ENCODE results near the gene GABBR2.

GABBR2 gene

GRCh38 chr9:98437458-98438034 is 271.2 kb downstream of the GABBR2 start:
- Histone ChIP-seq H3K4me1 (ENCODE audit: control insufficient read depth, insufficient read depth, low read length) (no peaks in the 10 kb centered on the region), H3K4me2 (ENCODE audit: low read length) (no peak overlapping the region), H3K4me3 (ENCODE audit: low read length) (no peak overlapping the region), H3K9me3 (replicated peaks; ENCODE audit: low read length) (no peaks in the 10 kb centered on the region), H3K36me3 (ENCODE audit: insufficient read depth, low read length) (no peaks in the 10 kb centered on the region), H3K9ac (ENCODE audit: low read depth, low read length) (no peak overlapping the region), H3K27me3 (ENCODE audit: control insufficient read depth, insufficient read depth, low read length) (peaks cover 12% of the 10 kb centered on the region)

GRCh38 chr9:98432960-98433359 is 275.8 kb downstream of the GABBR2 start:
- no peak overlapping the region for H3K4me2 ChIP-seq (ENCODE audit: low read length)
- peaks cover 16% of the 10 kb centered on the region for H3K4me1 ChIP-seq (ENCODE audit: control insufficient read depth, insufficient read depth, low read length)
- no peaks in the 10 kb centered on the region for H3K27me3 ChIP-seq (ENCODE audit: control insufficient read depth, insufficient read depth, low read length)
- no peak overlapping the region for H3K9ac ChIP-seq (ENCODE audit: low read depth, low read length)
- H3K4me3 ChIP-seq (ENCODE audit: low read length), result no peak overlapping the region
- H3K9me3 ChIP-seq (replicated peaks; ENCODE audit: low read length), result no peaks in the 10 kb centered on the region
- H3K36me3 ChIP-seq (ENCODE audit: insufficient read depth, low read length), result no peaks in the 10 kb centered on the region

- Histone ChIP-seq H3K4me2 (ENCODE audit: low read length) (no peak overlapping the region), H3K9ac (ENCODE audit: low read depth, low read length) (no peak overlapping the region), H3K4me3 (ENCODE audit: low read length) (no peak overlapping the region), H3K4me1 (ENCODE audit: control insufficient read depth, insufficient read depth, low read length) (peaks cover 24% of the 10 kb centered on the region), H3K36me3 (ENCODE audit: insufficient read depth, low read length) (no peaks in the 10 kb centered on the region), H3K27me3 (ENCODE audit: control insufficient read depth, insufficient read depth, low read length) (no peaks in the 10 kb centered on the region), H3K9me3 (replicated peaks; ENCODE audit: low read length) (no peaks in the 10 kb centered on the region)
Observed at GRCh38 chr9:98432134-98432533, 276.6 kb downstream of the GABBR2 start.

GRCh38 chr9:98430535-98431292 is 278.0 kb downstream of the GABBR2 start:
- no peaks in the 10 kb centered on the region for H3K9me3 ChIP-seq (replicated peaks; ENCODE audit: low read length)
- no peak overlapping the region for H3K4me3 ChIP-seq (ENCODE audit: low read length)
- no peaks in the 10 kb centered on the region for H3K27me3 ChIP-seq (ENCODE audit: control insufficient read depth, insufficient read depth, low read length)
- H3K9ac ChIP-seq (ENCODE audit: low read depth, low read length), result no peak overlapping the region
- H3K4me2 ChIP-seq (ENCODE audit: low read length), result no peak overlapping the region
- H3K4me1 ChIP-seq (ENCODE audit: control insufficient read depth, insufficient read depth, low read length), result peaks cover 27% of the 10 kb centered on the region
- H3K36me3 ChIP-seq (ENCODE audit: insufficient read depth, low read length), result no peaks in the 10 kb centered on the region

- H3K36me3 ChIP-seq (ENCODE audit: insufficient read depth, low read length), result no peaks in the 10 kb centered on the region
- H3K4me3 ChIP-seq (ENCODE audit: low read length), result no peak overlapping the region
- no peaks in the 10 kb centered on the region for H3K27me3 ChIP-seq (ENCODE audit: control insufficient read depth, insufficient read depth, low read length)
- H3K9ac ChIP-seq (ENCODE audit: low read depth, low read length), result no peak overlapping the region
- H3K4me2 ChIP-seq (ENCODE audit: low read length), result no peak overlapping the region
- H3K9me3 ChIP-seq (replicated peaks; ENCODE audit: low read length), result no peaks in the 10 kb centered on the region
- H3K4me1 ChIP-seq (ENCODE audit: control insufficient read depth, insufficient read depth, low read length), result peaks cover 27% of the 10 kb centered on the region
Observed at GRCh38 chr9:98429613-98430012, 279.1 kb downstream of the GABBR2 start.

- peaks cover 27% of the 10 kb centered on the region for H3K4me1 ChIP-seq (ENCODE audit: control insufficient read depth, insufficient read depth, low read length)
- no peak overlapping the region for H3K4me3 ChIP-seq (ENCODE audit: low read length)
- H3K9ac ChIP-seq (ENCODE audit: low read depth, low read length), result no peak overlapping the region
- H3K27me3 ChIP-seq (ENCODE audit: control insufficient read depth, insufficient read depth, low read length), result no peaks in the 10 kb centered on the region
- no peak overlapping the region for H3K4me2 ChIP-seq (ENCODE audit: low read length)
- no peaks in the 10 kb centered on the region for H3K9me3 ChIP-seq (replicated peaks; ENCODE audit: low read length)
- no peaks in the 10 kb centered on the region for H3K36me3 ChIP-seq (ENCODE audit: insufficient read depth, low read length)
Observed at GRCh38 chr9:98428454-98428853, 280.3 kb downstream of the GABBR2 start.

GRCh38 chr9:98427491-98427890 is 281.2 kb downstream of the GABBR2 start:
- no peak overlapping the region for H3K4me3 ChIP-seq (ENCODE audit: low read length)

GRCh38 chr9:98425079-98425478 is 283.7 kb downstream of the GABBR2 start:
- peaks cover 22% of the 10 kb centered on the region for H3K4me1 ChIP-seq (ENCODE audit: control insufficient read depth, insufficient read depth, low read length)
- H3K9me3 ChIP-seq (replicated peaks; ENCODE audit: low read length), result no peaks in the 10 kb centered on the region
- H3K4me3 ChIP-seq (ENCODE audit: low read length), result no peak overlapping the region
- H3K4me2 ChIP-seq (ENCODE audit: low read length), result no peak overlapping the region
- no peaks in the 10 kb centered on the region for H3K36me3 ChIP-seq (ENCODE audit: insufficient read depth, low read length)
- no peaks in the 10 kb centered on the region for H3K27me3 ChIP-seq (ENCODE audit: control insufficient read depth, insufficient read depth, low read length)
- no peak overlapping the region for H3K9ac ChIP-seq (ENCODE audit: low read depth, low read length)

More at GRCh38 chr9:98427491-98427890, 281.2 kb downstream of the GABBR2 start:
- H3K9me3 ChIP-seq (replicated peaks; ENCODE audit: low read length), result no peaks in the 10 kb centered on the region
- H3K27me3 ChIP-seq (ENCODE audit: control insufficient read depth, insufficient read depth, low read length), result no peaks in the 10 kb centered on the region
- H3K4me1 ChIP-seq (ENCODE audit: control insufficient read depth, insufficient read depth, low read length), result peaks cover 27% of the 10 kb centered on the region
- peak overlapping the region; percentile 24 for H3K4me2 ChIP-seq (ENCODE audit: low read length)
- no peak overlapping the region for H3K9ac ChIP-seq (ENCODE audit: low read depth, low read length)
- no peaks in the 10 kb centered on the region for H3K36me3 ChIP-seq (ENCODE audit: insufficient read depth, low read length)

- no peak overlapping the region for H3K9ac ChIP-seq (ENCODE audit: low read depth, low read length)
- no peaks in the 10 kb centered on the region for H3K4me1 ChIP-seq (ENCODE audit: control insufficient read depth, insufficient read depth, low read length)
- H3K4me3 ChIP-seq (ENCODE audit: low read length), result no peak overlapping the region
- no peak overlapping the region for H3K4me2 ChIP-seq (ENCODE audit: low read length)
- H3K36me3 ChIP-seq (ENCODE audit: insufficient read depth, low read length), result no peaks in the 10 kb centered on the region
- H3K9me3 ChIP-seq (replicated peaks; ENCODE audit: low read length), result no peaks in the 10 kb centered on the region
- H3K27me3 ChIP-seq (ENCODE audit: control insufficient read depth, insufficient read depth, low read length), result peaks cover 22% of the 10 kb centered on the region
Observed at GRCh38 chr9:98419260-98419603, 289.5 kb downstream of the GABBR2 start.

GRCh38 chr9:98418578-98419259 is 290.0 kb downstream of the GABBR2 start:
- H3K36me3 ChIP-seq (ENCODE audit: insufficient read depth, low read length), result no peaks in the 10 kb centered on the region
- H3K9ac ChIP-seq (ENCODE audit: low read depth, low read length), result no peak overlapping the region
- no peak overlapping the region for H3K4me3 ChIP-seq (ENCODE audit: low read length)
- no peaks in the 10 kb centered on the region for H3K4me1 ChIP-seq (ENCODE audit: control insufficient read depth, insufficient read depth, low read length)
- peaks cover 22% of the 10 kb centered on the region for H3K27me3 ChIP-seq (ENCODE audit: control insufficient read depth, insufficient read depth, low read length)
- H3K4me2 ChIP-seq (ENCODE audit: low read length), result no peak overlapping the region
- no peaks in the 10 kb centered on the region for H3K9me3 ChIP-seq (replicated peaks; ENCODE audit: low read length)

GRCh38 chr9:98416294-98417248 is 292.2 kb downstream of the GABBR2 start:
- no peaks in the 10 kb centered on the region for H3K36me3 ChIP-seq (ENCODE audit: insufficient read depth, low read length)
- H3K4me1 ChIP-seq (ENCODE audit: control insufficient read depth, insufficient read depth, low read length), result no peaks in the 10 kb centered on the region
- no peaks in the 10 kb centered on the region for H3K9me3 ChIP-seq (replicated peaks; ENCODE audit: low read length)
- H3K9ac ChIP-seq (ENCODE audit: low read depth, low read length), result no peak overlapping the region
- H3K4me3 ChIP-seq (ENCODE audit: low read length), result no peak overlapping the region
- peaks cover 22% of the 10 kb centered on the region for H3K27me3 ChIP-seq (ENCODE audit: control insufficient read depth, insufficient read depth, low read length)
- H3K4me2 ChIP-seq (ENCODE audit: low read length), result no peak overlapping the region

All from skeletal muscle satellite cell (primary cell).